Sigmoid colon (tissue), 3 donors: ENCODE measurements around the gene GCH1.
"Not testable (repeated sequence)": the region's sequence is repeated elsewhere in the genome, so short reads cannot be mapped to it uniquely, and the experiment has no call there.

Experiments used
- CTCF ChIP-seq, 4 experiments: fragments of 450-650 bp in 3 of 4; fragments of 200-600 bp in 1 of 4; IDR thresholded peaks; one replicate each; pipeline ENCODE4 v1.5.1; 2016 to 2019; ENCODE audit warnings: antibody characterized with exemption in 4 of 4, mild to moderate bottlenecking in 3 of 4, moderate library complexity in 2 of 4
- POLR2A ChIP-seq, 2 donors: fragments of 450-650 bp; IDR thresholded peaks; one replicate each; pipeline ENCODE4 v1.6.1; 2016; ENCODE audit warnings: antibody characterized with exemption in 2 of 2, mild to moderate bottlenecking in 2 of 2, moderate library complexity in 2 of 2

GRCh38 chr14:54875648-54876047, 27.0 kb downstream of the GCH1 start:
- TF ChIP-seq CTCF, POLR2A (IDR thresholded peaks at IDR 0.05): not testable (repeated sequence)
